GM12878 (cell line): ENCODE measurements around the gene SFTPB. TPM values are rescaled to one million over a fixed set of nuclear protein-coding genes. Genes with fewer than 3 reads are reported as not detected.

ENCODE experiments used
- ATAC-seq: fragments of 200-7000 bp; cut with Tn5 transposase; 3 replicates; pipeline ENCODE4 v1.9.1; 2020; ENCODE audit warnings: mild to moderate bottlenecking, moderate library complexity
- BruUV-seq: library from RNA; stranded (reverse); fragments of 400-500 nt; replicated peaks from 2 replicates; lab custom pipeline; 2021; lab: Mats Ljungman, UMichigan
- CTCF ChIA-PET: fragments of 300-600 bp; sonication (Branson Sonifier 250); formaldehyde crosslinking; extraction: SDS; loops from one replicate; lab custom pipeline; 2021; ENCODE audit warnings: inconsistent platforms; lab: Yijun Ruan, JAX
- POLR2A ChIA-PET: fragments of 350-600 bp; formaldehyde crosslinking; extraction: SDS; loops from one replicate; lab custom pipeline; 2021; ENCODE audit warnings: inconsistent platforms; lab: Charles Lee
- RAD21 ChIA-PET: fragments of 300-600 bp; sonication (Branson Sonifier 250); formaldehyde crosslinking; loops from one replicate; lab custom pipeline; 2023; ENCODE audit warnings: antibody characterized with exemption; ENCODE audit not compliant: unreplicated experiment; lab: Charles Lee
- SMC1A ChIA-PET: fragments of 300-600 bp; sonication (Branson Sonifier 250); formaldehyde crosslinking; loops from one replicate; lab custom pipeline; 2023; ENCODE audit not compliant: unreplicated experiment, uncharacterized antibody; lab: Charles Lee
- DNase-seq: peaks from one replicate; pipeline ENCODE4 v3.0.0-alpha.2; 2011; ENCODE audit warnings: low read depth, low spot score
- FAIRE-seq: peaks from 3 replicates; lab custom pipeline; 2011; peaks lifted over from hg19 to GRCh38; lab: Jason Lieb, UNC
- H2AFZ ChIP-seq: 2 replicates; pipeline ENCODE4 v1.6.0; 2011; ENCODE audit warnings: low read depth, low read length, control low read depth; ENCODE audit not compliant: control insufficient read depth
- H3K27ac ChIP-seq: 2 replicates; pipeline ENCODE4 v1.5.1; 2011; ENCODE audit warnings: control low read depth; ENCODE audit not compliant: control insufficient read depth, insufficient read depth
- H3K27me3 ChIP-seq, 2 experiments: replicated peaks in 1 of 2; 2 replicates each; pipeline versions ENCODE4 v1.6.0 to v1.6.1; 2011; ENCODE audit warnings: low read length in 1 of 2; ENCODE audit not compliant: control insufficient read depth in 2 of 2, insufficient read depth in 2 of 2
- H3K36me3 ChIP-seq, 2 experiments: 2 replicates each; pipeline ENCODE4 v1.5.1; 2011; ENCODE audit warnings: low read length in 1 of 2; ENCODE audit not compliant: control insufficient read depth in 2 of 2, insufficient read depth in 2 of 2
- H3K4me1 ChIP-seq: 2 replicates; pipeline ENCODE4 v1.6.1; 2011; ENCODE audit warnings: mild to moderate bottlenecking, low read length, moderate library complexity, mixed read lengths; ENCODE audit not compliant: control insufficient read depth, insufficient read depth
- H3K4me2 ChIP-seq: 2 replicates; pipeline ENCODE4 v1.6.0; 2011; ENCODE audit warnings: control low read depth; ENCODE audit not compliant: control insufficient read depth, insufficient read depth
- H3K4me3 ChIP-seq: fragments of 200-600 bp; sonication (generic); 2 replicates; pipeline ENCODE4 v1.5.1; 2016
- H3K79me2 ChIP-seq: 2 replicates; pipeline ENCODE4 v1.6.0; 2011; ENCODE audit warnings: low read length; ENCODE audit not compliant: control insufficient read depth, insufficient read depth
- H3K9ac ChIP-seq: 2 replicates; pipeline ENCODE4 v1.8.0; 2011; ENCODE audit warnings: low read length, control low read depth, mixed read lengths; ENCODE audit not compliant: control insufficient read depth, insufficient read depth
- H3K9me3 ChIP-seq: replicated peaks from 3 replicates; pipeline ENCODE4 v1.5.1; 2011; ENCODE audit warnings: mild to moderate bottlenecking, low read length; ENCODE audit not compliant: control insufficient read depth, insufficient read depth
- H4K20me1 ChIP-seq: 2 replicates; pipeline ENCODE4 v1.6.0; 2011; ENCODE audit not compliant: control insufficient read depth, insufficient read depth
- ATF7 ChIP-seq: fragments of 450-650 bp; IDR thresholded peaks from 2 replicates; pipeline ENCODE4 v1.6.1; 2016; ENCODE audit warnings: low read depth, mild to moderate bottlenecking
- BCL11A ChIP-seq: IDR thresholded peaks from 2 replicates; pipeline ENCODE4 v1.6.1; 2011; ENCODE audit warnings: low read depth, low read length
- CHD2 ChIP-seq: IDR thresholded peaks from 2 replicates; pipeline ENCODE4 v1.6.1; 2011; ENCODE audit warnings: low read depth, low read length, improper control_type of control experiment, borderline replicate concordance
- IKZF2 ChIP-seq, 2 experiments: fragments of 450-650 bp; IDR thresholded peaks; 2 replicates each; pipeline ENCODE4 v1.6.1; 2017; ENCODE audit warnings: mild to moderate bottlenecking in 2 of 2, moderate library complexity in 2 of 2
- MEF2B ChIP-seq: fragments of 450-650 bp; IDR thresholded peaks from 2 replicates; pipeline ENCODE4 v1.6.1; 2018; ENCODE audit warnings: mild to moderate bottlenecking, moderate library complexity; ENCODE audit not compliant: partially characterized antibody, poor library complexity, severe bottlenecking
- MTA2 ChIP-seq: fragments of 450-650 bp; IDR thresholded peaks from 2 replicates; pipeline ENCODE4 v1.6.1; 2016; ENCODE audit warnings: low read depth, mild to moderate bottlenecking, moderate library complexity
- PAX8 ChIP-seq: fragments of 450-650 bp; IDR thresholded peaks from 2 replicates; pipeline ENCODE4 v1.6.1; 2017; ENCODE audit warnings: mild to moderate bottlenecking, moderate library complexity
- RCOR1 ChIP-seq: conservative IDR thresholded peaks from 2 replicates; pipeline ENCODE4 v1.6.1; 2012; ENCODE audit warnings: low read depth, low read length, improper control_type of control experiment
- RUNX3 ChIP-seq: IDR thresholded peaks from 2 replicates; pipeline ENCODE4 v1.6.1; 2012; ENCODE audit warnings: low read length, inconsistent platforms
- SKIL ChIP-seq: fragments of 450-650 bp; IDR thresholded peaks from 2 replicates; pipeline ENCODE4 v1.6.1; 2017; ENCODE audit warnings: mild to moderate bottlenecking, low read depth, inconsistent platforms; ENCODE audit not compliant: poor library complexity, severe bottlenecking
- SMC3 ChIP-seq: IDR thresholded peaks from 2 replicates; pipeline ENCODE4 v1.6.1; 2011; ENCODE audit warnings: low read length, improper control_type of control experiment, borderline replicate concordance
- SREBF2 ChIP-seq: IDR thresholded peaks from 2 replicates; pipeline ENCODE4 v1.6.1; 2012; ENCODE audit warnings: mild to moderate bottlenecking, low read length
- USF2 ChIP-seq: IDR thresholded peaks from 2 replicates; pipeline ENCODE4 v1.6.1; 2011; ENCODE audit warnings: low read depth, low read length, improper control_type of control experiment, borderline replicate concordance
- ZBED1 ChIP-seq: IDR thresholded peaks from 2 replicates; pipeline ENCODE4 v1.6.1; 2016; ENCODE audit warnings: borderline replicate concordance
- ZNF24 ChIP-seq: fragments of 450-650 bp; IDR thresholded peaks from 2 replicates; pipeline ENCODE4 v1.6.1; 2017; ENCODE audit warnings: antibody characterized with exemption, mild to moderate bottlenecking
- WGBS: methylation state at CpG from one replicate; pipeline ENCODE4 v1.1.6; 2016; ENCODE audit warnings: low lambda C conversion rate; ENCODE audit not compliant: insufficient replicate concordance, insufficient coverage; ENCODE audit errors: missing lambda C conversion rate; 5-methylcytosine and 5-hydroxymethylcytosine counted together
- in situ Hi-C: fragments of 300-500 bp; cut with MboI; formaldehyde crosslinking; loops from 9 replicates; pipeline ENCODE4 v1.14.3; 2018; ENCODE audit warnings: mixed read lengths
- intact Hi-C: fragments of 100-400 bp; cut with micrococcal nuclease; formaldehyde crosslinking; loops from one replicate; pipeline ENCODE4 v1.14.2; 2022; ENCODE audit not compliant: unreplicated experiment
- polyA plus RNA-seq, 11 experiments: library from polyadenylated mRNA; depleted of rRNA in 4 of 11; unstranded in 6 of 11; stranded (reverse) in 5 of 11; fragments of >200 nt; fragmentation: Nextera tagmentation in 4 of 11; fragmentation: Illumina TruSeq in 1 of 11; extraction: Ambion mirVana in 4 of 11; extraction: Trizol in 1 of 11; gene quantifications; 1 replicate in 1 of 11; 2 replicates in 10 of 11; pipeline versions ENCODE4 v1.2.1 to v1.2.3, GENCODE V29; 2011 to 2016; ENCODE audit warnings: inconsistent platforms in 2 of 11, missing spikeins in 2 of 11, low read depth in 1 of 11
- total RNA-seq, 4 experiments: library from RNA; depleted of rRNA in 3 of 4; stranded (reverse); fragments of >200 nt in 3 of 4; fragmentation: Illumina TruSeq in 1 of 4; extraction: Trizol in 1 of 4; gene quantifications; 2 replicates each; pipeline versions ENCODE4 v1.2.1 to v1.2.3, GENCODE V29; 2013 to 2021

SFTPB gene
- total and polyA plus RNA-seq, 10 of the 15 experiments (the other 5 are each of a cell fraction or from before 2014, with no cell fraction given): 0.02 to 5.3 TPM; not detected in 8

GRCh38 chr2:85642725-85643124 is 25.3 kb downstream of the SFTPB start:
- Histone ChIP-seq H3K9me3 (no peaks in the 10 kb centered on the region), H3K4me1 (peaks cover 8% of the 10 kb centered on the region), H3K27ac (no peak overlapping the region), H3K27me3 (no peaks in the 10 kb centered on the region), H2AFZ (no peak overlapping the region), H3K4me2 (peak overlapping the region; percentile 39; the same call in 1 of the 2 replicates), H4K20me1 (no peaks in the 10 kb centered on the region), H3K79me2 (no peaks in the 10 kb centered on the region), H3K9ac (no peak overlapping the region), H3K4me3 (no peak overlapping the region), H3K36me3 (peaks cover 22 to 39% of the 10 kb centered on the region in 2 experiments)
- RAD21 ChIA-PET: no interaction called here
- ATAC-seq: peak; percentile 99
- SMC1A ChIA-PET: interaction anchor here (1.1 to 2.0 kb wide), 4 partner anchors 60 to 174 kb away, joined by 3 to 6 read pairs (median 3); no protein-coding TSS in a partner anchor
- peak; percentile 62 for FAIRE-seq
- CTCF ChIA-PET: interaction anchor here (1.0 to 2.2 kb wide), 3 partner anchors 17 to 64 kb away, joined by 3 to 9 read pairs (median 7); no protein-coding TSS in a partner anchor
- POLR2A ChIA-PET: interaction anchor here (0.6 to 1.2 kb wide), 4 partner anchors 15 to 195 kb away, joined by 3 read pairs; no protein-coding TSS in a partner anchor
- no TSS peak for BruUV-seq
- 39% methylated on average over 3 of the region's 3 CpGs for WGBS
- DNase-seq: peak; percentile 42
- TF ChIP-seq IKZF2 (IDR thresholded peaks at IDR 0.05) (peak; percentile 30 to 57; a peak in 3 of 4 replicates), ZBED1 (no peak), ATF7 (peak; percentile 43), PAX8 (no peak), MTA2 (peak; percentile 90), CHD2 (no peak), SMC3 (no peak; the same call in 1 of the 2 replicates), USF2 (no peak), SKIL (peak; percentile 48), SREBF2 (no peak), RCOR1 (0 out of 2 replicates have a peak, but pooled peaks have one; percentile 69), BCL11A (peak; percentile 74; the same call in 1 of the 2 replicates), ZNF24 (0 out of 2 replicates have a peak, but pooled peaks have one; percentile 13), MEF2B (no peak), RUNX3 (peak; percentile 28; the same call in 1 of the 2 replicates)
- intact Hi-C loops (no loop called here), in situ Hi-C loops (no loop called here)
